ENCODE data around the gene PLCL1. TPM values are rescaled to one million over a fixed set of nuclear protein-coding genes. Genes with fewer than 3 reads are reported as not detected.
A peak's percentile ranks its signal among the peaks of the same experiment; 100 is the strongest.

The PLCL1 gene
- total RNA-seq, 4 donors from 2014 or later = 5.4 to 21.8 (median 10.2) TPM

GRCh38 chr2:198097630-198098029 is 293.2 kb downstream of the PLCL1 start:
- no peak for DNase-seq (ENCODE audit: low spot score)
- ATAC-seq (ENCODE audit: low FRiP score) = no peak
- no peak for TF ChIP-seq CTCF (IDR thresholded peaks at IDR 0.05)

GRCh38 chr2:198098386-198098785 is 294.0 kb downstream of the PLCL1 start:
- ATAC-seq (ENCODE audit: low FRiP score) (no peak), DNase-seq (ENCODE audit: low spot score) (no peak)
- TF ChIP-seq CTCF (IDR thresholded peaks at IDR 0.05) = no peak

GRCh38 chr2:198098918-198099317 is 294.5 kb downstream of the PLCL1 start:
- no peak for DNase-seq (ENCODE audit: low spot score)
- ATAC-seq (ENCODE audit: low FRiP score) = no peak
- TF ChIP-seq CTCF (IDR thresholded peaks at IDR 0.05) = no peak

- DNase-seq (ENCODE audit: low spot score) = no peak
- TF ChIP-seq CTCF (IDR thresholded peaks at IDR 0.05) = no peak
- ATAC-seq (ENCODE audit: low FRiP score) = peak; percentile 68
Measured at GRCh38 chr2:198100346-198100745, 296.0 kb downstream of the PLCL1 start.

- DNase-seq (ENCODE audit: low spot score) (no peak), ATAC-seq (ENCODE audit: low FRiP score) (no peak)
- no peak for TF ChIP-seq CTCF (IDR thresholded peaks at IDR 0.05)
Measured at GRCh38 chr2:198101688-198102087, 297.3 kb downstream of the PLCL1 start.

GRCh38 chr2:198102120-198102519 is 297.7 kb downstream of the PLCL1 start:
- ATAC-seq (ENCODE audit: low FRiP score) = no peak
- DNase-seq (ENCODE audit: low spot score) = no peak
- no peak for TF ChIP-seq CTCF (IDR thresholded peaks at IDR 0.05)

GRCh38 chr2:198102856-198103255 is 298.5 kb downstream of the PLCL1 start:
- no peak for TF ChIP-seq CTCF (IDR thresholded peaks at IDR 0.05)
- no peak for DNase-seq (ENCODE audit: low spot score)
- ATAC-seq (ENCODE audit: low FRiP score) = no peak
